ENCODE measurements around the gene LMOD1. TPM values are rescaled to one million over a fixed set of nuclear protein-coding genes. Genes with fewer than 3 reads are reported as not detected.

Gene LMOD1
- 0.37 and 1.2 TPM in 2 replicates for total RNA-seq (ENCODE audit: low replicate concordance)

DNA sequence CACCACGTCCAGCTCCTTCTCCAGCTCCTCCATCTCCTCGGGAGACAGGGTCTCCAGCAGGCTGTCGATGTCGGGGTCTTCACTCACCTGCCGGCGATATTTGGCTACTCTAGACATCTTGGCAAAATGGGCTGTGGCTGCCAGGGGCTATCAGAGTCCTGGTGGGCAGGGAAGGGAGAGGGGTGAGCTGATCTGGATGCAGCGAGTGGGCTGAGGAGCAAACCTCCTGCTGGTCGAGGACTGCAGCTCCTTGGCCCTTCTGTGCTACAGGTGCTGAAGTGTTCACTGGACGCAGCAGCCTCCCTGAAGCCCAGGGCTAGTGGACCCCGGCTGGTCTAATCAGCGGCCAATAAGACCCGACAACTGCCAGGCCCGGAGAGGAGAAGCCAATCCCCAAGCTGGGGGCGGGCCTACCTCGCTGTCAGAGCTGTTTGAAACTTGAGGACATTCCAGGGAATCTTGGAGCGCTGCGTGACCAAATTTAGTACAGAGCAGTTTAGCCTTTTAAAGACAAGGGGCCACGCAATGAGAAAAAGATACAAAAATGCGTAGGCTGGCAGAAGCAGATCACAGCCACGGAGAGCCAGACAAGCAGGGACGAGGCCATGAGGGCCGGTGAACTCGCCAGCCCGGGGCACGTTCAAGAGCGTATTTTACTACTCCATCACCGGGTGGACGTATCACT lies at the start of gene LMOD1:
Gene LMOD1, minus strand, starts transcription at position 325 of the 685 bp plus-strand sequence. Its CDS starts 208 bp downstream, at position 117.
- H3K27me3 ChIP-seq = peaks cover 20% of the 10 kb centered on the region
- Mint-ChIP-seq H3K9me3 (no peaks in the 10 kb centered on the region), H3K4me3 (peak within 1 kb of the TSS; percentile 86), H3K27me3 (ENCODE audit: insufficient read depth, low read depth) (peaks cover 20% of the 10 kb centered on the region), H3K27ac (peak within 1 kb of the TSS; percentile 38), H3K4me1 (peaks cover 59% of the 10 kb centered on the region), H3K36me3 (no peaks in the 10 kb centered on the region)
- no peaks in the 10 kb centered on the region for H3K79me2 ChIP-seq (ENCODE audit: low read depth)
- H3K36me3 ChIP-seq = no peaks in the 10 kb centered on the region
- H3K9me3 ChIP-seq (ENCODE audit: low read depth) = no peaks in the 10 kb centered on the region
- H3K4me1 ChIP-seq = peaks cover 34% of the 10 kb centered on the region
- H2AFZ ChIP-seq (replicated peaks) = peak within 1 kb of the TSS; percentile 52
- TF ChIP-seq EZH2 (IDR thresholded peaks at IDR 0.05) (peak; percentile 44), EZH2phosphoT487 (IDR thresholded peaks at IDR 0.05) (no peak), CTCF (IDR thresholded peaks at IDR 0.05) (no peak)
- H3F3A ChIP-seq (ENCODE audit: low read depth) = peaks cover 31% of the 10 kb centered on the region
- DNase-seq (ENCODE audit: low spot score) = peak; percentile 95
- peaks cover 4% of the 10 kb centered on the region for H4K20me1 ChIP-seq (ENCODE audit: low read depth)
- peak within 1 kb of the TSS; percentile 80 for H3K4me2 ChIP-seq
- no peak within 1 kb of the TSS for H3K27ac ChIP-seq
- H3K9ac ChIP-seq = no peak within 1 kb of the TSS
- H3K4me3 ChIP-seq = peak within 1 kb of the TSS; percentile 47

GRCh38 chr1:201990427-201990826 lies 44.1 kb upstream of the LMOD1 start:
- Mint-ChIP-seq H3K27me3 (ENCODE audit: insufficient read depth, low read depth) (no peaks in the 10 kb centered on the region), H3K4me3 (no peak overlapping the region), H3K9me3 (no peaks in the 10 kb centered on the region), H3K4me1 (peaks cover under 1% of the 10 kb centered on the region), H3K27ac (no peak overlapping the region), H3K36me3 (peaks cover 28% of the 10 kb centered on the region)
- Histone ChIP-seq H3K4me1 (no peaks in the 10 kb centered on the region), H3K79me2 (ENCODE audit: low read depth) (peaks cover 29% of the 10 kb centered on the region), H3K9ac (no peak overlapping the region), H3K4me3 (no peak overlapping the region), H4K20me1 (ENCODE audit: low read depth) (peaks cover 17% of the 10 kb centered on the region), H3K36me3 (peaks cover 5% of the 10 kb centered on the region), H3K9me3 (ENCODE audit: low read depth) (no peaks in the 10 kb centered on the region), H2AFZ (replicated peaks) (no peak overlapping the region), H3K27me3 (no peaks in the 10 kb centered on the region), H3K27ac (no peak overlapping the region), H3F3A (ENCODE audit: low read depth) (no peaks in the 10 kb centered on the region), H3K4me2 (no peak overlapping the region)
- no peak for DNase-seq (ENCODE audit: low spot score)
- TF ChIP-seq EZH2phosphoT487 (IDR thresholded peaks at IDR 0.05) = no peak
- no peak for TF ChIP-seq EZH2 (IDR thresholded peaks at IDR 0.05)
- no peak for TF ChIP-seq CTCF (IDR thresholded peaks at IDR 0.05)

- H3F3A ChIP-seq (ENCODE audit: low read depth) = no peaks in the 10 kb centered on the region
- no peak overlapping the region for H3K4me3 Mint-ChIP-seq
- no peaks in the 10 kb centered on the region for H3K4me1 ChIP-seq
- H3K9me3 ChIP-seq (ENCODE audit: low read depth) = no peaks in the 10 kb centered on the region
- peaks cover 28% of the 10 kb centered on the region for H3K36me3 Mint-ChIP-seq
- H3K27ac ChIP-seq = no peak overlapping the region
- no peaks in the 10 kb centered on the region for H3K27me3 Mint-ChIP-seq (ENCODE audit: insufficient read depth, low read depth)
- H3K79me2 ChIP-seq (ENCODE audit: low read depth) = peaks cover 37% of the 10 kb centered on the region
- DNase-seq (ENCODE audit: low spot score) = no peak
- no peak overlapping the region for H2AFZ ChIP-seq (replicated peaks)
- H4K20me1 ChIP-seq (ENCODE audit: low read depth) = peaks cover 17% of the 10 kb centered on the region
- no peak overlapping the region for H3K27ac Mint-ChIP-seq
- no peak overlapping the region for H3K4me3 ChIP-seq
- no peaks in the 10 kb centered on the region for H3K9me3 Mint-ChIP-seq
- H3K27me3 ChIP-seq = no peaks in the 10 kb centered on the region
- H3K36me3 ChIP-seq = peaks cover 5% of the 10 kb centered on the region
- no peak overlapping the region for H3K9ac ChIP-seq
- H3K4me2 ChIP-seq = no peak overlapping the region
- H3K4me1 Mint-ChIP-seq = peaks cover 4% of the 10 kb centered on the region
- TF ChIP-seq EZH2 (IDR thresholded peaks at IDR 0.05) (no peak), CTCF (IDR thresholded peaks at IDR 0.05) (no peak), EZH2phosphoT487 (IDR thresholded peaks at IDR 0.05) (no peak)
Measured at GRCh38 chr1:201989354-201990128, 43.2 kb upstream of the LMOD1 start.
